HG03039 (cell line): ENCODE measurements around the gene DAPK1.
"Not testable (repeated sequence)": the region's sequence is repeated elsewhere in the genome, so short reads cannot be mapped to it uniquely, and the experiment has no call there.

Experiments used
- ATAC-seq: cut with Tn5 transposase; IDR thresholded peaks from one replicate; pipeline ENCODE4 v1.9.1; 2021; ENCODE audit warnings: mild to moderate bottlenecking, moderate library complexity; ENCODE audit not compliant: unreplicated experiment

The DAPK1 gene

GRCh38 chr9:87725900-87726709 is 228.4 kb downstream of the DAPK1 start, which contains the start of gene CTSL:
CTSL (plus strand) TSS chr9:87726119; CDS start chr9:87727604, 1,485 bp downstream.
- ATAC-seq, result no peak

GRCh38 chr9:87729246-87729645 is 231.6 kb downstream of the DAPK1 start:
- no peak for ATAC-seq

- ATAC-seq, result no peak
Observed at GRCh38 chr9:87731321-87731720, 233.7 kb downstream of the DAPK1 start.

GRCh38 chr9:87732344-87732743 is 234.7 kb downstream of the DAPK1 start:
- no peak for ATAC-seq

GRCh38 chr9:87732756-87733155 is 235.1 kb downstream of the DAPK1 start:
- no peak for ATAC-seq

GRCh38 chr9:87733273-87734052 is 235.8 kb downstream of the DAPK1 start:
- ATAC-seq, result no peak

- no peak for ATAC-seq
Observed at GRCh38 chr9:87734106-87734505, 236.4 kb downstream of the DAPK1 start.

GRCh38 chr9:87739546-87739945 is 241.9 kb downstream of the DAPK1 start:
- ATAC-seq, result no peak

GRCh38 chr9:87740209-87740608 is 242.5 kb downstream of the DAPK1 start:
- no peak for ATAC-seq

- ATAC-seq, result no peak
Observed at GRCh38 chr9:87741326-87741725, 243.7 kb downstream of the DAPK1 start.

GRCh38 chr9:87741891-87742290 is 244.2 kb downstream of the DAPK1 start:
- ATAC-seq, result no peak

GRCh38 chr9:87742813-87743428 is 245.3 kb downstream of the DAPK1 start:
- no peak for ATAC-seq

GRCh38 chr9:87744247-87744646 is 246.6 kb downstream of the DAPK1 start:
- ATAC-seq, result not testable (repeated sequence)

- ATAC-seq, result no peak
Observed at GRCh38 chr9:87746186-87746585, 248.5 kb downstream of the DAPK1 start.

GRCh38 chr9:87748881-87749280 is 251.2 kb downstream of the DAPK1 start:
- ATAC-seq, result no peak

GRCh38 chr9:87749335-87750035 is 251.8 kb downstream of the DAPK1 start:
- ATAC-seq, result no peak

GRCh38 chr9:87750726-87751125 is 253.1 kb downstream of the DAPK1 start:
- no peak for ATAC-seq

- ATAC-seq, result no peak
Observed at GRCh38 chr9:87751423-87751822, 253.8 kb downstream of the DAPK1 start.

- no peak for ATAC-seq
Observed at GRCh38 chr9:87751868-87752267, 254.2 kb downstream of the DAPK1 start.

- no peak for ATAC-seq
Observed at GRCh38 chr9:87753313-87753712, 255.6 kb downstream of the DAPK1 start.
